HEK293 (cell line): ENCODE results near the gene C16orf78.

Experiments used
- CTCF ChIA-PET: fragments of 350-600 bp; formaldehyde crosslinking; extraction: SDS; loops from one replicate; lab custom pipeline; 2021; ENCODE audit warnings: antibody characterized with exemption; lab: Yijun Ruan, JAX
- POLR2A ChIA-PET: fragments of 300-600 bp; formaldehyde crosslinking; extraction: SDS; loops from one replicate; lab custom pipeline; 2020; ENCODE audit warnings: antibody characterized with exemption, inconsistent platforms; lab: Yijun Ruan, JAX
- H3K27ac ChIP-seq: fragments of 200-500 bp; sonication (Bioruptor generic); 2 replicates; pipeline ENCODE4 v1.5.1; 2014; ENCODE audit warnings: low read depth, low read length, control low read depth, inconsistent platforms; ENCODE audit errors: extremely low read depth
- H3K36me3 ChIP-seq, 2 experiments: fragments of 200-500 bp in 1 of 2; sonication (Bioruptor generic) in 1 of 2; 1 replicate in 1 of 2; 2 replicates in 1 of 2; pipeline ENCODE4 v1.5.1; 2014 to 2017; ENCODE audit warnings: inconsistent platforms in 2 of 2, low read length in 2 of 2; ENCODE audit not compliant: control insufficient read depth in 2 of 2, insufficient read depth in 1 of 2
- H3K4me1 ChIP-seq: fragments of 200-500 bp; sonication (Bioruptor generic); 2 replicates; pipeline ENCODE4 v1.5.1; 2014; ENCODE audit warnings: mild to moderate bottlenecking, low read length, inconsistent platforms; ENCODE audit not compliant: control insufficient read depth, insufficient read depth
- H3K4me3 ChIP-seq: 2 replicates; pipeline ENCODE4 v1.5.1; 2011; ENCODE audit warnings: low read depth, mild to moderate bottlenecking, control low read depth, low read length, moderate library complexity
- H3K9me3 ChIP-seq: fragments of 200-500 bp; sonication (Bioruptor generic); 2 replicates; pipeline ENCODE4 v1.5.1; 2014; ENCODE audit warnings: low read depth, low read length, inconsistent platforms; ENCODE audit not compliant: control insufficient read depth, insufficient read depth
- EGR2 ChIP-seq: fragments of 450-650 bp; formaldehyde crosslinking; IDR thresholded peaks from 2 replicates; pipeline ENCODE4 v1.5.1; 2016; ENCODE audit warnings: low read depth, missing biosample characterization, missing genetic modification characterization
- SP7 ChIP-seq: fragments of 450-650 bp; formaldehyde crosslinking; IDR thresholded peaks from 2 replicates; pipeline ENCODE4 v1.5.1; 2016; ENCODE audit warnings: missing biosample characterization, missing genetic modification characterization
- YY2 ChIP-seq: fragments of 450-650 bp; formaldehyde crosslinking; IDR thresholded peaks from 2 replicates; pipeline ENCODE4 v1.5.1; 2016; ENCODE audit warnings: missing biosample characterization, missing genetic modification characterization
- ZBTB1 ChIP-seq: fragments of 450-650 bp; formaldehyde crosslinking; IDR thresholded peaks from 2 replicates; pipeline ENCODE4 v1.5.1; 2016; ENCODE audit warnings: missing biosample characterization, missing genetic modification characterization
- ZFHX2 ChIP-seq: fragments of 450-650 bp; formaldehyde crosslinking; conservative IDR thresholded peaks from 2 replicates; pipeline ENCODE4 v1.5.1; 2016; ENCODE audit warnings: missing biosample characterization, missing genetic modification characterization
- ZFP69B ChIP-seq: fragments of 450-650 bp; formaldehyde crosslinking; IDR thresholded peaks from 2 replicates; pipeline ENCODE4 v1.5.1; 2016; ENCODE audit warnings: missing biosample characterization, missing genetic modification characterization
- ZNF138 ChIP-seq: fragments of 450-650 bp; formaldehyde crosslinking; IDR thresholded peaks from 2 replicates; pipeline ENCODE4 v1.5.1; 2016; ENCODE audit warnings: missing biosample characterization, missing genetic modification characterization, borderline replicate concordance
- ZNF184 ChIP-seq: fragments of 450-650 bp; IDR thresholded peaks from 2 replicates; pipeline ENCODE4 v1.5.1; 2018; ENCODE audit warnings: missing biosample characterization, mild to moderate bottlenecking, missing genetic modification characterization
- ZNF202 ChIP-seq: fragments of 450-650 bp; formaldehyde crosslinking; IDR thresholded peaks from 2 replicates; pipeline ENCODE4 v1.5.1; 2016; ENCODE audit warnings: missing biosample characterization, missing genetic modification characterization, borderline replicate concordance
- ZNF214 ChIP-seq: fragments of 450-650 bp; formaldehyde crosslinking; IDR thresholded peaks from 2 replicates; pipeline ENCODE4 v1.5.1; 2017; ENCODE audit warnings: missing biosample characterization, mild to moderate bottlenecking, missing genetic modification characterization, borderline replicate concordance
- ZNF239 ChIP-seq: fragments of 450-650 bp; formaldehyde crosslinking; IDR thresholded peaks from 2 replicates; pipeline ENCODE4 v1.5.1; 2016; ENCODE audit warnings: missing biosample characterization, missing genetic modification characterization
- ZNF292 ChIP-seq: fragments of 450-650 bp; formaldehyde crosslinking; IDR thresholded peaks from 2 replicates; pipeline ENCODE4 v1.5.1; 2016; ENCODE audit warnings: low read depth, missing biosample characterization, missing genetic modification characterization, borderline replicate concordance
- ZNF416 ChIP-seq: fragments of 450-650 bp; formaldehyde crosslinking; IDR thresholded peaks from 2 replicates; pipeline ENCODE4 v1.5.1; 2016; ENCODE audit warnings: missing biosample characterization, missing genetic modification characterization
- ZNF501 ChIP-seq: fragments of 450-650 bp; formaldehyde crosslinking; IDR thresholded peaks from 2 replicates; pipeline ENCODE4 v1.5.1; 2016; ENCODE audit warnings: missing biosample characterization, missing genetic modification characterization
- ZNF510 ChIP-seq: fragments of 450-650 bp; formaldehyde crosslinking; IDR thresholded peaks from 2 replicates; pipeline ENCODE4 v1.5.1; 2018; ENCODE audit warnings: mild to moderate bottlenecking, missing genetic modification characterization, missing biosample characterization; ENCODE audit not compliant: insufficient replicate concordance
- ZNF514 ChIP-seq: fragments of 450-650 bp; formaldehyde crosslinking; IDR thresholded peaks from 2 replicates; pipeline ENCODE4 v1.5.1; 2016; ENCODE audit warnings: missing biosample characterization, missing genetic modification characterization
- ZNF549 ChIP-seq: fragments of 450-650 bp; IDR thresholded peaks from 2 replicates; pipeline ENCODE4 v1.5.1; 2018; ENCODE audit warnings: missing biosample characterization, missing genetic modification characterization, mild to moderate bottlenecking, inconsistent platforms, moderate library complexity
- ZNF670 ChIP-seq: fragments of 450-650 bp; formaldehyde crosslinking; IDR thresholded peaks from 2 replicates; pipeline ENCODE4 v1.5.1; 2016; ENCODE audit warnings: missing biosample characterization, missing genetic modification characterization, low read depth
- TF ChIP-seq, protein P1 (sequence below): fragments of 450-650 bp; formaldehyde crosslinking; IDR thresholded peaks from 2 replicates; pipeline ENCODE4 v1.5.1; 2016; ENCODE audit warnings: missing biosample characterization, missing genetic modification characterization
- TF ChIP-seq, protein P2 (sequence below): fragments of 450-650 bp; formaldehyde crosslinking; IDR thresholded peaks from 2 replicates; pipeline ENCODE4 v1.5.1; 2016; ENCODE audit warnings: missing biosample characterization, missing genetic modification characterization, borderline replicate concordance
- TF ChIP-seq, protein P3 (sequence below): fragments of 450-650 bp; formaldehyde crosslinking; IDR thresholded peaks from 2 replicates; pipeline ENCODE4 v1.5.1; 2016; ENCODE audit warnings: missing biosample characterization, missing genetic modification characterization
- TF ChIP-seq, protein P4 (sequence below): fragments of 450-650 bp; formaldehyde crosslinking; IDR thresholded peaks from 2 replicates; pipeline ENCODE4 v1.5.1; 2017; ENCODE audit warnings: missing biosample characterization, missing genetic modification characterization
- TF ChIP-seq, protein P5 (sequence below): fragments of 450-650 bp; formaldehyde crosslinking; conservative IDR thresholded peaks from 2 replicates; pipeline ENCODE4 v1.5.1; 2016; ENCODE audit warnings: low read depth, missing biosample characterization, missing genetic modification characterization

The C16orf78 gene

DNA sequence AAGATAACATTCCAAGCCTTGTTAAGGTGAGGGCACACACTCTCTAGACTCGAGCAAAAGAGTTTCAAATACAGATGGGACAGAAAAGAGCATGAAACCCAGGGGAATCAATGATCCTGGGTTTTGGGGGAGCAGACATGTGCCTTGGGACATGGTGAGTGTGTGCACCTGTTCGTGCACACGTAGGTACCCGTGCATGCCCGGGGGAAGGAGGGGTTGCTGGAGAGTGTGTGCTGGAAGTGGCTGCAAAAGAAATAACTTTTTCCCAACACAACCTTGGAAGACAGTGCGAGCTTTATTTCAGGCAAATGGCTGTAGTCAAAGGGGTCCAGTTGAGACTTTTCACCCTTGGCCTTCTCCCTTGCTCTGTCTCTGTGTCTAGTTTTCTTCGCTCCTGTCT lies 62.6 kb downstream of the C16orf78 start (continued):
- TF ChIP-seq, protein P1, sequence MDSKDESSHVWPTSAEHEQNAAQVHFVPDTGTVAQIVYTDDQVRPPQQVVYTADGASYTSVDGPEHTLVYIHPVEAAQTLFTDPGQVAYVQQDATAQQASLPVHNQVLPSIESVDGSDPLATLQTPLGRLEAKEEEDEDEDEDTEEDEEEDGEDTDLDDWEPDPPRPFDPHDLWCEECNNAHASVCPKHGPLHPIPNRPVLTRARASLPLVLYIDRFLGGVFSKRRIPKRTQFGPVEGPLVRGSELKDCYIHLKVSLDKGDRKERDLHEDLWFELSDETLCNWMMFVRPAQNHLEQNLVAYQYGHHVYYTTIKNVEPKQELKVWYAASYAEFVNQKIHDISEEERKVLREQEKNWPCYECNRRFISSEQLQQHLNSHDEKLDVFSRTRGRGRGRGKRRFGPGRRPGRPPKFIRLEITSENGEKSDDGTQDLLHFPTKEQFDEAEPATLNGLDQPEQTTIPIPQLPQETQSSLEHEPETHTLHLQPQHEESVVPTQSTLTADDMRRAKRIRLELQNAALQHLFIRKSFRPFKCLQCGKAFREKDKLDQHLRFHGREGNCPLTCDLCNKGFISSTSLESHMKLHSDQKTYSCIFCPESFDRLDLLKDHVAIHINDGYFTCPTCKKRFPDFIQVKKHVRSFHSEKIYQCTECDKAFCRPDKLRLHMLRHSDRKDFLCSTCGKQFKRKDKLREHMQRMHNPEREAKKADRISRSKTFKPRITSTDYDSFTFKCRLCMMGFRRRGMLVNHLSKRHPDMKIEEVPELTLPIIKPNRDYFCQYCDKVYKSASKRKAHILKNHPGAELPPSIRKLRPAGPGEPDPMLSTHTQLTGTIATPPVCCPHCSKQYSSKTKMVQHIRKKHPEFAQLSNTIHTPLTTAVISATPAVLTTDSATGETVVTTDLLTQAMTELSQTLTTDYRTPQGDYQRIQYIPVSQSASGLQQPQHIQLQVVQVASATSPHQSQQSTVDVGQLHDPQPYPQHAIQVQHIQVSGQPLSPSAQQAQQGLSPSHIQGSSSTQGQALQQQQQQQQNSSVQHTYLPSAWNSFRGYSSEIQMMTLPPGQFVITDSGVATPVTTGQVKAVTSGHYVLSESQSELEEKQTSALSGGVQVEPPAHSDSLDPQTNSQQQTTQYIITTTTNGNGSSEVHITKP, result no peak
- TF ChIP-seq ZNF501, result no peak
- TF ChIP-seq ZNF510 (tag by site-specific recombination), result no peak
- TF ChIP-seq ZFP69B, result no peak
- TF ChIP-seq, protein P2, sequence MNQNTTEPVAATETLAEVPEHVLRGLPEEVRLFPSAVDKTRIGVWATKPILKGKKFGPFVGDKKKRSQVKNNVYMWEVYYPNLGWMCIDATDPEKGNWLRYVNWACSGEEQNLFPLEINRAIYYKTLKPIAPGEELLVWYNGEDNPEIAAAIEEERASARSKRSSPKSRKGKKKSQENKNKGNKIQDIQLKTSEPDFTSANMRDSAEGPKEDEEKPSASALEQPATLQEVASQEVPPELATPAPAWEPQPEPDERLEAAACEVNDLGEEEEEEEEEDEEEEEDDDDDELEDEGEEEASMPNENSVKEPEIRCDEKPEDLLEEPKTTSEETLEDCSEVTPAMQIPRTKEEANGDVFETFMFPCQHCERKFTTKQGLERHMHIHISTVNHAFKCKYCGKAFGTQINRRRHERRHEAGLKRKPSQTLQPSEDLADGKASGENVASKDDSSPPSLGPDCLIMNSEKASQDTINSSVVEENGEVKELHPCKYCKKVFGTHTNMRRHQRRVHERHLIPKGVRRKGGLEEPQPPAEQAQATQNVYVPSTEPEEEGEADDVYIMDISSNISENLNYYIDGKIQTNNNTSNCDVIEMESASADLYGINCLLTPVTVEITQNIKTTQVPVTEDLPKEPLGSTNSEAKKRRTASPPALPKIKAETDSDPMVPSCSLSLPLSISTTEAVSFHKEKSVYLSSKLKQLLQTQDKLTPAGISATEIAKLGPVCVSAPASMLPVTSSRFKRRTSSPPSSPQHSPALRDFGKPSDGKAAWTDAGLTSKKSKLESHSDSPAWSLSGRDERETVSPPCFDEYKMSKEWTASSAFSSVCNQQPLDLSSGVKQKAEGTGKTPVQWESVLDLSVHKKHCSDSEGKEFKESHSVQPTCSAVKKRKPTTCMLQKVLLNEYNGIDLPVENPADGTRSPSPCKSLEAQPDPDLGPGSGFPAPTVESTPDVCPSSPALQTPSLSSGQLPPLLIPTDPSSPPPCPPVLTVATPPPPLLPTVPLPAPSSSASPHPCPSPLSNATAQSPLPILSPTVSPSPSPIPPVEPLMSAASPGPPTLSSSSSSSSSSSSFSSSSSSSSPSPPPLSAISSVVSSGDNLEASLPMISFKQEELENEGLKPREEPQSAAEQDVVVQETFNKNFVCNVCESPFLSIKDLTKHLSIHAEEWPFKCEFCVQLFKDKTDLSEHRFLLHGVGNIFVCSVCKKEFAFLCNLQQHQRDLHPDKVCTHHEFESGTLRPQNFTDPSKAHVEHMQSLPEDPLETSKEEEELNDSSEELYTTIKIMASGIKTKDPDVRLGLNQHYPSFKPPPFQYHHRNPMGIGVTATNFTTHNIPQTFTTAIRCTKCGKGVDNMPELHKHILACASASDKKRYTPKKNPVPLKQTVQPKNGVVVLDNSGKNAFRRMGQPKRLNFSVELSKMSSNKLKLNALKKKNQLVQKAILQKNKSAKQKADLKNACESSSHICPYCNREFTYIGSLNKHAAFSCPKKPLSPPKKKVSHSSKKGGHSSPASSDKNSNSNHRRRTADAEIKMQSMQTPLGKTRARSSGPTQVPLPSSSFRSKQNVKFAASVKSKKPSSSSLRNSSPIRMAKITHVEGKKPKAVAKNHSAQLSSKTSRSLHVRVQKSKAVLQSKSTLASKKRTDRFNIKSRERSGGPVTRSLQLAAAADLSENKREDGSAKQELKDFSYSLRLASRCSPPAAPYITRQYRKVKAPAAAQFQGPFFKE (tag by site-specific recombination), result no peak
- TF ChIP-seq ZFHX2 (tag by site-specific recombination), result no peak
- no peak for TF ChIP-seq ZNF514 (tag by site-specific recombination)
- no peak for TF ChIP-seq SP7 (tag by site-specific recombination)
- TF ChIP-seq ZNF670 (tag by site-specific recombination), result no peak
- TF ChIP-seq ZNF416, result no peak
- no peak for TF ChIP-seq ZBTB1 (tag by site-specific recombination)
- TF ChIP-seq ZNF239 (tag by site-specific recombination), result no peak
- TF ChIP-seq, protein P3, sequence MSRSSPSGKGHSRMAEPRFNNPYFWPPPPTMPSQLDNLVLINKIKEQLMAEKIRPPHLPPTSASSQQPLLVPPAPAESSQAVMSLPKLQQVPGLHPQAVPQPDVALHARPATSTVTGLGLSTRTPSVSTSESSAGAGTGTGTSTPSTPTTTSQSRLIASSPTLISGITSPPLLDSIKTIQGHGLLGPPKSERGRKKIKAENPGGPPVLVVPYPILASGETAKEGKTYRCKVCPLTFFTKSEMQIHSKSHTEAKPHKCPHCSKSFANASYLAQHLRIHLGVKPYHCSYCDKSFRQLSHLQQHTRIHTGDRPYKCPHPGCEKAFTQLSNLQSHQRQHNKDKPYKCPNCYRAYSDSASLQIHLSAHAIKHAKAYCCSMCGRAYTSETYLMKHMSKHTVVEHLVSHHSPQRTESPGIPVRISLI (tag by site-specific recombination), result no peak
- TF ChIP-seq ZNF184 (tag by site-specific recombination), result no peak
- TF ChIP-seq ZNF138, result no peak

DNA sequence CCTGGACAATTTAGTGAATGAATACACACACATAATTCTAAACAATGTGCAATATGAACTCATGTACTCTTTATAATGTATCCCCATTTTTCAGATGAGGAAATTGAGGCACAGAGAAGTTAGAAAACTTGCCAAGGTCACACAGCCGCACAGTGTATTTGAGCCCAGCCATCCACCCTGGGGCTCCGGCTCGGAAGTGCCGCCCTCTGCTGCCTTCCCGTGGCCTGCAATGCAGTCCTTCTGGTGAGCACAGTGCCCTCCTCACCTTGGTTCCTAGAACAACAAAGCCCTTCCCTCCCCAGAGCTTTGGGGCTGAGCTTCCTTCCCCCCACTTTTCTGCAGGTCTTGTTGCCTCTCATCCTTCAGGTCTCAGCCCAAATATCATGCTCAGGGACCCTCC lies 63.7 kb downstream of the C16orf78 start:
- POLR2A ChIA-PET, result interaction anchor here (0.5 kb wide), 1 partner anchor 479 kb away, joined by 3 read pairs; no protein-coding TSS in a partner anchor
- H3K36me3 ChIP-seq, result no peaks in the 10 kb centered on the region
- no peaks in the 10 kb centered on the region for H3K9me3 ChIP-seq
- CTCF ChIA-PET, result no interaction called here
- H3K4me3 ChIP-seq, result no peak overlapping the region
- no peaks in the 10 kb centered on the region for H3K4me1 ChIP-seq
- no peak overlapping the region for H3K27ac ChIP-seq
- TF ChIP-seq, protein P4, sequence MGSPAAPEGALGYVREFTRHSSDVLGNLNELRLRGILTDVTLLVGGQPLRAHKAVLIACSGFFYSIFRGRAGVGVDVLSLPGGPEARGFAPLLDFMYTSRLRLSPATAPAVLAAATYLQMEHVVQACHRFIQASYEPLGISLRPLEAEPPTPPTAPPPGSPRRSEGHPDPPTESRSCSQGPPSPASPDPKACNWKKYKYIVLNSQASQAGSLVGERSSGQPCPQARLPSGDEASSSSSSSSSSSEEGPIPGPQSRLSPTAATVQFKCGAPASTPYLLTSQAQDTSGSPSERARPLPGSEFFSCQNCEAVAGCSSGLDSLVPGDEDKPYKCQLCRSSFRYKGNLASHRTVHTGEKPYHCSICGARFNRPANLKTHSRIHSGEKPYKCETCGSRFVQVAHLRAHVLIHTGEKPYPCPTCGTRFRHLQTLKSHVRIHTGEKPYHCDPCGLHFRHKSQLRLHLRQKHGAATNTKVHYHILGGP (tag by site-specific recombination), result no peak
- TF ChIP-seq, protein P5, sequence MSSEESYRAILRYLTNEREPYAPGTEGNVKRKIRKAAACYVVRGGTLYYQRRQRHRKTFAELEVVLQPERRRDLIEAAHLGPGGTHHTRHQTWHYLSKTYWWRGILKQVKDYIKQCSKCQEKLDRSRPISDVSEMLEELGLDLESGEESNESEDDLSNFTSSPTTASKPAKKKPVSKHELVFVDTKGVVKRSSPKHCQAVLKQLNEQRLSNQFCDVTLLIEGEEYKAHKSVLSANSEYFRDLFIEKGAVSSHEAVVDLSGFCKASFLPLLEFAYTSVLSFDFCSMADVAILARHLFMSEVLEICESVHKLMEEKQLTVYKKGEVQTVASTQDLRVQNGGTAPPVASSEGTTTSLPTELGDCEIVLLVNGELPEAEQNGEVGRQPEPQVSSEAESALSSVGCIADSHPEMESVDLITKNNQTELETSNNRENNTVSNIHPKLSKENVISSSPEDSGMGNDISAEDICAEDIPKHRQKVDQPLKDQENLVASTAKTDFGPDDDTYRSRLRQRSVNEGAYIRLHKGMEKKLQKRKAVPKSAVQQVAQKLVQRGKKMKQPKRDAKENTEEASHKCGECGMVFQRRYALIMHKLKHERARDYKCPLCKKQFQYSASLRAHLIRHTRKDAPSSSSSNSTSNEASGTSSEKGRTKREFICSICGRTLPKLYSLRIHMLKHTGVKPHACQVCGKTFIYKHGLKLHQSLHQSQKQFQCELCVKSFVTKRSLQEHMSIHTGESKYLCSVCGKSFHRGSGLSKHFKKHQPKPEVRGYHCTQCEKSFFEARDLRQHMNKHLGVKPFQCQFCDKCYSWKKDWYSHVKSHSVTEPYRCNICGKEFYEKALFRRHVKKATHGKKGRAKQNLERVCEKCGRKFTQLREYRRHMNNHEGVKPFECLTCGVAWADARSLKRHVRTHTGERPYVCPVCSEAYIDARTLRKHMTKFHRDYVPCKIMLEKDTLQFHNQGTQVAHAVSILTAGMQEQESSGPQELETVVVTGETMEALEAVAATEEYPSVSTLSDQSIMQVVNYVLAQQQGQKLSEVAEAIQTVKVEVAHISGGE (tag by site-specific recombination), result no peak
- TF ChIP-seq ZBTB1 (tag by site-specific recombination) (no peak), YY2 (tag by site-specific recombination) (no peak), ZNF549 (tag by site-specific recombination) (no peak), ZNF214 (tag by site-specific recombination) (no peak), EGR2 (tag by site-specific recombination) (no peak), ZNF292 (tag by site-specific recombination) (no peak), ZNF202 (tag by site-specific recombination) (no peak)
